Putamen (tissue), 1 donor: ENCODE data around the gene PRKN.

Experiments used
- DNase-seq: peaks from one replicate; pipeline ENCODE4 v3.0.0-alpha.2; 2016; ENCODE audit warnings: low spot score

The PRKN gene

DNA sequence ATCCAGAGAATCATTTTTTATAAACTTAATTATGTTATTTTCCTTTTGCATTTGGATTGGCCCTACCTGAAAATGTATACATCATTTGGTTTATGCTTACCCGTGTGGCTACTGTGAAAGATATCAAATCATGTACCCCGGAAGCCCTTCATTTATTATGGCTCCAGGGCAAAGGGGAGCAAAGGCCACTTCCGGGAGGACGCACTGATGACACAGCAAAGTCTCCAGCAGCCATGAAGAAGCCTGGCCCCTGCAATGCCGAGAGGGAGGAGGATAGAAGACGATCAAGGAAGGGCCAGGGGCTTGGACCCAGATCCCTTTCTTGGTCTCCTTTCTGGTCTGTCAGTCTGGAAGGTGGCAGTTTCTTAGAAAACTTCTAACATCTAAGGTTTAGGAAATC, 1073.4 kb downstream of the PRKN start:
- no peak for DNase-seq

DNA sequence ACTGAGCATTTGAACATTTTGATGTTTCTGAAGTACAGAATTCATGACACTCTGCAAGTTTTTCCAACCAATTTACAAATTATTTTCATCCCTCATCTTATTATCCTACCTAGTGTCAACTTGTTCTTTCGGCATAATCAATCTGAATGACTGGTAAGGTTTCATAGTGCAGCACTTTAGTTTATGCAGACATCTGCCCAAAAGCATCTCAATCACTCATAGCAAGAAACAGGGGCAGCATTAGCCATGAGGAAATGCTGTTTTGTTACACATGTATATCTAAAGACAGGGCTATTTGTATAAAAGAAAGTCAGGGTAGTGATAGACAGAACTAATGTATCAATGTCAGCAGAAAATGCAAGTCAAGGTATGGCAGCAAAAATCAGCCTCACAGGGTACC, 1075.6 kb downstream of the PRKN start:
- no peak for DNase-seq

DNA sequence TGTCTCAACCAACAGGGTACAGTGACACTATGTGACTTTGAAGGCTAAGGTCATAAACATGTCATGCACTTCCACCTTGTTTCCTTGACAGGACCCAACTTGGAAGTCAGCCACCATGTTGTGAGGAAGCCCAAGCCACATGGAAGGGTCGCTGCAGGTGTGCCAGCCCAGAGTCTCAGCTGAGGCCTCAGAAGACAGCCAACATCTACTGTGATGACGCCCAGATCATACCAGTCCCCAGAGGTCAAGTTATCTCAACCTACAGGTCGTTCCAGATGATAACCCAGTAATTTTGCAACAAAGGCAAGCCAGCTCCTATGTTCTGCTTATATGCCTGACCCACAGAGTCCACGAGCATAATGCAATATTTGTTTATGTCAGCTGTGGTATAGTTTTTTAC, 1077.7 kb downstream of the PRKN start:
- no peak for DNase-seq

DNA sequence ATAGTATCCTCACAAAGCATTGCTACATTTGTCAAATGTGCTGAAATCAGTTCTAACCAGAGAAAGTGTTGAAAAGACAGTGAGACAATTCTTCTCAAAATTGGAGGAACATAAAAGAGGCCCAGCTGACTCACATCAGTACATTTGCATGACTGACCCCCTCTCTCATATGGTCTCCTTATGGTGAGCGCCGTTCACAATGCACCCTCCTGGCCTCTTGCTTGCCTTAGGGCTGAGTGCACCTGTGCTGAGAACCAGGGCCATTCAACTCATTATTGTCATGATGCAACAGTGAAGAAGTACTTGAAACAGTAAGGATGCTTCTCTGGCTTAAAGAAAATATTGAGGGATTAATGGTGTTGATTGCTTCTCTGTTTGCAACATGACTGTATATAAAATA, 1078.5 kb downstream of the PRKN start:
- DNase-seq: no peak

DNA sequence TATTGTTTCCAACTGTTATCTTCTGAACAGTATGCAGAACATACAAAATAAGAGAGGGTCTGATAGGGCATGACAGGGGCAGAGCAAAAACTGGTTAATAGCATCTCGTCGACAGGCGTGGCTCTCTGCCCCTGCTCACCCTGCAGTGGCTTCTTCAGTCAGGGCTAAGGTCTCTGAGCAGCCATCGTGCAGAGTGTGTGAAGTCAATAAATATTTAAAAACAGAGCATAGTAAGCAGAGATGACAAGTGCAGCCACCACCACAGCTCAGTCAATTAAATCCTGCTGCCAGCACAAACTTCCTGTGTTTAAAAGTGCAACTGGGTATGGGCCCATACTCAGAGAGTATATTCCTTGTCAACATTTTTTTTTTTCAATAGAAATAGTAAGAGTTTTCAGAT, 1080.3 kb downstream of the PRKN start:
- DNase-seq: no peak

DNA sequence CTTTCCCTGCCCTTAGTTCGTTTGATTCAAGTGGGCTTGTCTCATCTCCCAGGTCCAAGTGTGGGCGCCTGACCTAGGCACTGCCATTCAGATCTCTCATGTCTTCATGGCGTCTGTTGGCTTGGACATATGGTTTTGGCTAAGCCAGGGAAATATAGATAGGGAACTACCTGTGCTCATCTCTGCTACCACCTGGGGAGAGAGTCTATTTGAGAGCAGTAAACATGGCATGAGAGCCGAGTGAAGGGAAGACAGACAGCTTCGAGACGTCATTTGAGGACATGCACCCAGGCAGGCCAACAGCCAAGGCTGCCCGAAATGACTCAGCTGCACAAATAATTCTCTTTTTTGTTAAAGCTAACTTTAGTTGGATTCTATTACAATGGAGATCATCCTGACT, 1083.0 kb downstream of the PRKN start:
- DNase-seq: no peak

DNA sequence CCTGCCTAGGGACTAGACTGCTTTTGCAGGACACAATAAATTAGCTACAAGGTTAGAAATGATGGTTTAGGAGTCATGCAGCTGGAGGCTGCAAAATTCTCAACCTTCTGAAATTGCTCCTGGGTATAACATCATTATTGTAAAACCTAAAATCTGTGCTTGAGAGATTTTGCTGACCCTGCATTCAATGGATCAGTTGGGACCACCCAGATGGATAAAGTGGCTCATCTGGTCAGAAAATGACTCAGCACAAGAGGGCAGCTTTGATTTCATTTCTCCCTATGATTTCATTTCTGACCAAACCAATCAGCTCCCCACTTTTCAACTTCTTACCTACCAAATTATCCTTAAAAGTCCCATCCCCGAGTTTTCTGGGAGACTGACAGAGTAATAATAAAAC, 1086.4 kb downstream of the PRKN start:
- no peak for DNase-seq

DNA sequence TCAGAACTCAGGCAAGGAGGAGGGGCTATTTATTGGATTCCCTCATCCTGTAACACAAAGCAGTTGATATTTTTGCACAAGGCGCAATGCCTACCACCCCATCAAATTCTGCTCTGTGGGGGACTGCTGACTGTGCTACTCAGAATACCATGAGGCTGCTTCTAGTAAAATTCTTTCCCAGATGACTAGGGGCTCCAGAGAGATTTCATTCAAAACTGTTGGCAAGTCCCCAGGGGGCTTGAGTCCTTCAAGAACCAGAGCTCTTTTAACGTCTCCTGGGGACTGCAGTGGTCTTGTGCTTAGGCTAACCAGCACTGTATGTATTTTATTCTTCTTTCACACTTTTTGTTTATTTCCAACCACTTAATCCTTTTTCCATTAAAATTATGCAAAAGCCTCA, 1087.8 kb downstream of the PRKN start:
- DNase-seq: peak; percentile 20

DNA sequence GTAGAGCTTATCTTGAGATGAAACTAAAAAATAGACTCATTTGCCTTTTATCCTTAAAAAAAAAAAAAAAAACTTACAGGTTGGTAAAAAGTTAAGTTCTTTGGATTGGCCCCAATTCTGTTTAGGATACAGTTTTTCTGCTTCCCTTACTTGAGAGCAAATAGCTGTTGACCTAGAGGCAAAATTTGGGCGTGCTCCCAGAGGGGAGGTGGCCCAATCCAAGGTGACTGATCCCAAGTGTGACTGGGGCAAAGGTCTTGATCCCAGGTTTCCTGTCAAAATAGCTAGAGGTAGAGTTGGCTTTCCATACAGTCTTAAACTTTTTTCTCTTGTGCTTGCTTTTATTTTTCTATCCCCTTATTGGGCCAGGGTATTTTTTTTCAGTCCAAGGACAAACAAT, 1089.9 kb downstream of the PRKN start:
- DNase-seq: no peak

DNA sequence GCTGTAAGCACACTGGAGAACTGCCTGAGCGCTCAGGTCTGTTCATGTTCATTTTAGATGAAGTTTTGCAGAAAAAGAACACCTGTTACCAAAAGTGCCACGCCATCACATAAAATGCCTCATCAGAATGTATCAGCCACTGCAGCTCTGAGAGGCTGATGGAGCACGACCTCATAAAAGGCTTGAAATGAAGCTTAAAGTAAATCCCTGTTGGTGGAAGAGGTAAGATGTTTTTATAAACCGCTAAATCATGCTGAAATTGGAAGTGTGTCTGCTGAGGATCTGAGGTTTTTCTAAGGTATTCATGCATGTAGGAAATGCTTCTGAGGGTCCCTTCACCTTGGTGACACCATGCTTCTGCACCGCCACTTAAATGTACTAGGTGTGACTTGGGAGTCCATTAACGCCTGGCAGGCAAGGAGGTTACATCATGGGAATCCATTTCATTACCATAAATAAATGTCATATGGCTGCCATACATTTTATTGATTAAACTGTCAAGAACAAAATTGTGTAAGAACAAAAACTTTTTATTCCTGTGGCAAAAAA, 1090.6 kb downstream of the PRKN start:
- no peak for DNase-seq

DNA sequence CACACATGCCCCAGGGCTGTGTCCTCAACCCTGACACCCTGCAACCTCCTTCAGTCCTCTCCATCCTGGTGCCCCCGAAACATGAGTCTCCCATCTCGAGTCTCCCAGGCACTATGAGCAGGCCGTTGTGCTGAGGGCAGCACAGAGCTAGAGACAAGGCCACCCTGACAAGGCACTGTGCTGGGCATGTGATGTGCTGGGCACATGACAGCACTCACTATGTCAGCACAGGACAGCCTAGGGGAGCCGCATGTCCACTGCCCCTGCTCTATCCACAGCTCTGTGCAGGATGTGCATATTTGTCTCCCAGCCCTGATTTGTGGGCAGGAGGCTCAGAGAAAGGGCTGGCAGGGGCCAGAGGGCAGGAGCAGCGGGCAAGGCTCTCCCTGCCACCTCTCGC, 1091.6 kb downstream of the PRKN start:
- no peak for DNase-seq

DNA sequence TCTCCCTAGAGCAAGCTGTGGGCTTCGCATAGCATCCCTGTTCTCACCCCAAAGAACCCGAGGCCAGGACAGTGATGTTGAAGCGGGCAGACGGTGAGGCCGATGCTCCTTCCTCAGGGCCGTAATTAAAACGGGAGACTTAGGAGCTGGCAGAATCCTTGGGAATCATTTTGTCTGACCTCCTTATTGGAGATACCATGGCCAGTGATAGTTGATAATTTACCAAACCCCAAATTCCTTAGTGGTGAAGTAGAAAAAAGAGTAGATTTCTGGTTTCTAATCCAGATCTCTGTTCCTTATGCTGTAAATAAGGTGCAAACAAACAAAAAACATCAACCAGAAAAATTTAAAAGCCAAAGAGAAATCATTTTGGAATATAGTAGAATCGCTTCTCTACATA, 1092.7 kb downstream of the PRKN start:
- no peak for DNase-seq

DNA sequence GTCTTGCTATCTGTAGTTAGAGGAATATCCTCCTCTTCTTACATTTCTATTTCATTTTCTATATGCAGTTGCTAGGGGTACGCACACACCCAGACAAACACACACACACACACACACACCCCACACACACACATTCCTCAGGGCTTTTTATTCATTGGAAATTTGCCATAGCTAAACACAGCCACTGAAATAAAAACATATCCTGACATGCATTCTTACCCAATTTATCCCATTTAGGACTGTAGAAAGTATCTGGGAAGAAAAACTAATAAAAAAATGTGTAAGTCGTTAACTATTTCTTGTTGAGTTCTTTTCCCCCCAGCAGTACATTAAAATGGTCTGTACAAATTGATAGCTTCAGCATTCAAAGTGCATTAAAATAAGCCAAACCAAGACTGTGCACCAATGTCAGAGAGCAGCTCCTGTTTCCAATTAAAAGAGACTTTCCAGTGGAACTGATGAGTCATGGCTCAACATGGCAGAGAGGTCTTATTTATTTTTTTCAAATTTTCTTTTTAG, 1095.8 kb downstream of the PRKN start:
- no peak for DNase-seq

DNA sequence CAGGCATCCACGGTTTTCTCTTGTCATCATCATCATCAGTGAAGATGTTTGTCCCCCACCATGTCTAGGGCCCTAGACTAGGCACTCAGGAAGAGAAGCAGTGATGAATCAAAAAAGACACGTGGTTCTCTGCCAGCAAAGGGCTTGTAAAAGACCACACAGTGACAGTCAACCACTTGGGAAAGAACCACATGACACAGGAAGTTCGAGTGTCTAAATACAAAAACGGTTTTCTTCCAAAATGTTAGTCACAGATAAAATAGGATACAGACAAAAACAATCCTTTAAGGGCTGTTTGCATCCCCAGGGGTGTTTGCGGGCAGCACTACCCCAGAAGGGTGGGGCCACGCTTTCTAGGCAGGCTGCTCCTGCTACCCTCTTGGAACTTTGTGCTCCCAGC, 1096.9 kb downstream of the PRKN start:
- no peak for DNase-seq

DNA sequence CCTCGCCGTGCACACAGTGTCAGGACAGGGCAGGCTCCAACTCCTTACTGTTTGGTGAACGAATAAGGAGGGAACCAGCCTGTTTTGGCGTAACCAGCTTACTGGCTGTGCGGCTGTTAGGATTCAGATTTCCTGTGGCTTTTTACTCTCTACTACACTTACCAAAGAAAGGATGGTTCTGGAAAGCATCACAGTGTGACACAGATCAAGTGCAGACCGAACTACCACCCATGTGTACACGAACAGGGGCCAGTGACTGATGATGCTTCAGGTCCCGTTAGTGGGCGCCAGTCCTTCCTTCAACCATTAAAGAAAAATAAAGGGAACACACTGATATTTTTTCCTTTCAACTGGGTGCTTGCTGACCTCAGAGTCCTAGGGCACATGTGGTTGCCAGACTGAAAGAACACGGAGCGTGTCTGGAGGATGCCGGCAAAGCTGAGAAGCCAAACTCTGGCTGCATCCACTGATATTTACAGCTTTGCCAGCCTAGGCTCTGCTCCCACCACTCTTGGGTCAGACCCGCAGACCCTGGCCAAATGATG, 1101.4 kb downstream of the PRKN start:
- DNase-seq: no peak

DNA sequence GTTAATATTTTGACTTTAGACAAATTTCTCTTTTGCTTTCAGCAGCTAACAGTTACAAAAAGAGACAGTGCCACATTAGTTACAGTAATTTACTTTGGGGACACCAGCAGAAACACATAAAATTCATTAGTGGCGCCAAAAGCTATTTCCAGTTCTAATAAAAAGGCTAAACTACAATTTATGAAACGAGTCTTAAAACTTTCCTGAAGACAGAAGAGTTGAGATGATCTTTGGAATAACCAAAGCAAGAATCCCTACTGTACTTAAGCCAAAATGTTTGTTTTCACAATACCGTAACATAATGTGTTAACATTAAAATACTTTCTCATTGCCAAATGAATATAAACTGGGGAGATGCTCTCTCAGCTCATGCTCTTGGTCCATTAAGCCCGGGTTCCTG, 1103.5 kb downstream of the PRKN start:
- DNase-seq: no peak

DNA sequence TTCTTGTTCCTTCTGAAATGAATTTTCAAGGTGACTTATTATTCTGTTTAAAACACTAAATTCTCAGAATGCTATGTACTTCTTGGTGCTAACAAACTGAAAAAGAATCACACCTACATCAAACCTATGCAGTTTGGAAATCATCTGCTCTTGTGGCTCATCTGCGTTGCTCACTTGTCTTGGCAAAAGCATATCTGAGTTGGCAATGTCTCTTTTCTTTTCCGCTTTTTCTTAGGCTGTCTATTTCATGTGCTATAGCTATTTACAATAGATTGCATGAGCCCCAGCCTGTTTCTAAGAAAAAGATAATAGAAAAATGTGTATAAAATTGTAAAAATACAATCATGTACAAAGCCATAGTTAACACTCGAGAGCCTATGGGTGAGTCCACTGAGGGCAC, 1104.8 kb downstream of the PRKN start:
- DNase-seq: no peak

DNA sequence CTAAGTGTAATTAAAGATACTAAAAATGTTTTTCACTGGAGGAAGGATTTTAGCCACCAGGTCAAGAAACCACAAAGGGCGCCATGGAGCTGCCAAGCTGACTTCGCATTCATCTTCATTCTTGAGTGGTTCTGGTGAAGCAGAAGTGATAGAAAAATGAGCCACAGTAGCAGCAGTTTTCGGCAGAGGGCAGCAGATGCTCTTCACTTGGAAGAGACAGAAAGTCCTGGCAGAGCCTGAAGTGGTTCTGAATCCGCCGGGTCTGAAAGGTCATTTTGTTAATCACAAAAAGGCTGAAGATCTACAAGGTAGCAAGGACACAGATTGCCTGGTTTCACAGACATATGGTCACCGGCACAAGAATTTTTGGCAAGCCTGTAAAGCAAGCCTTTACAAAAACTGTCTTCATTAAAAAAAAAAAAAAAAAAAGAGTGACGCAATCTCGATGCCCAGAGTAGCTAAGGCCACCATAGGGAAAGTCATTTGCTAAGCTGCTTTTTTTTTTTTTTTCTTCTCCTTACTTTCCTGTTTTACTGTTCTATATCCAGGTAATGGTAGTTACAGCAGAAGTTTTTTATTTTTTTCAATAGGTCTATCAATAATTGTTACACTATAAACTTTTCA, 1108.6 kb downstream of the PRKN start:
- DNase-seq: peak; percentile 82

DNA sequence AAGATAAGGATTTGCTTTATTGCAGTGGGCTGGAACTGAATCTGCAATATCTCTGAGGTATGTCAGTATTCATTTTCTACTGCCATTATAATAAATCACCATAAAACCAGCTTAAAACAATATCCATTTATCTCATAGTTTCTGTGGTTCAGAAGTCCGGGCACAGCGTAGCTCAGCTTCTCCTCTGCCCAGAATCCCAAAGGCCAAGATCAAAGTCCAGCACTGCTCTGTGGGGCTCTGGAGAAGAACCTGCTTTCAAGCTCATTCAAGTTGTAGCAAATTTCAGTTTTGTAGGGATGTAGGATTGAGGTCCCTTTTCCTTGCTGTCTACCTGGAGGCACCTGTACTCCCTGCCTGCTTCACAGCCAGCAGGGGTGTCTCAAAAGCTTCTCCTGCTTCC, 1113.9 kb downstream of the PRKN start:
- DNase-seq: no peak

DNA sequence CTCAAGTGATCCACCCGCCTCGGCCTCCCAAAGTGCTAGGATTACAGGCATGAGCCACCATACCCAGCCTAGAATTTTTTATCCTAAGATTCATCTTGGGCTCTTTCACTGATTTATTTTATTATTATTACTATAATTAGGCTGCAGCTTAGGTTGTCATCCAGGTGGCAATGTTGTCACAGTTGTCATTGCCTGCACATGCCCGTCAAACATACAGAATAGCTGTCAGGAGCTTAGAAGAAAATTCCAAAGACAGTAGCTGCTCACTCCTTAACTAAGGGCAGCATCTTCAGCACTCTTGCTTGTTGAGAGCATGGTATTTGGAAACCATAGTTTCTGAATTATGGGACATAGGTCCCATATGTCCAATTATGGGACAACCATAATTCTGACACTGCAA, 1118.8 kb downstream of the PRKN start:
- no peak for DNase-seq

DNA sequence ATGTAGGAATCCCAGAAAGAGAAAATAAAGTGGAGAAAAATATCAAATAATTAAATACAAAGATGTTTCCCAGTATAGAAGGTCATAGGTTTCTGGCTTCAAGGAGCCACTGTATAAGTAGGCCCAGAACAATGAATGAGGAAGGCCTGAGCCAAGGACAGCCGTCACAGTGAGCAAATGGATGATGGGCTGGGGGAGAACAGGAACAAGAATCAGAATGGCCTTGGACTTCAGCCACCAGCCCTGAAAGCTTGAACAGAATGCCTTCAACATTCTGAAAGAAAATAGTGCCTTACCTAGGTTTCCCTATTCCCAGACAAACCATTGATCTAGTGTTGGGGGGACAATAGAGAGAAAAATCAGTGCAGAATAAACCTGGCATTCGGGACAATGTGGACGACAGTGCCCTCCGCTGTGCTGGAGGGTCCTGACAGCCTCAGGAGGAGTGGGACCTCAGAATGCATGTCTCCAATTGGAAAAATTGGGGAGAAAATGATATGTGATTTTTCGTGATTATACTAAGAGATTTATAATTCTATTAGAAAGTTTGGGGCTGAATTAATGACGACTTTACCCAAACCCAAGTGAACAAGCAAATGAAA, 1119.8 kb downstream of the PRKN start:
- DNase-seq: no peak

DNA sequence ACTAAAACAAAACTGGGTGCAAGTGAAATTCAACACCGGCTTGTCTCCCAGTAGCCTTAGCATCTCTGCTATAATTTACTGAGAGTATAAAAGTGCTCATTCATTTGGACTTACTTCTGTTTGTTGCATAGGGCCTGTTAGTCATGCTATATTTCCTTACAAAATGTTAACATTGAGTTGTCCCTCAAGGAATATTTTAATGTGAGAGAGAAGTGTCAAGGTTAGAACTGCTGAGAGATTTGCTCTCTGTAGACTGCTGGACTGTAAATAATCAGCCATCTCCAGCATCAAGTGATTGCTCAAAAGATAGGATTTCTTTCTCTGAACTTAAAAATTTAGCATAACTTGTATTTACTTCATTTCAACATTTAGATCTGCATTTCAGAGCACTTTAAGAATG, 1125.2 kb downstream of the PRKN start:
- DNase-seq: no peak

DNA sequence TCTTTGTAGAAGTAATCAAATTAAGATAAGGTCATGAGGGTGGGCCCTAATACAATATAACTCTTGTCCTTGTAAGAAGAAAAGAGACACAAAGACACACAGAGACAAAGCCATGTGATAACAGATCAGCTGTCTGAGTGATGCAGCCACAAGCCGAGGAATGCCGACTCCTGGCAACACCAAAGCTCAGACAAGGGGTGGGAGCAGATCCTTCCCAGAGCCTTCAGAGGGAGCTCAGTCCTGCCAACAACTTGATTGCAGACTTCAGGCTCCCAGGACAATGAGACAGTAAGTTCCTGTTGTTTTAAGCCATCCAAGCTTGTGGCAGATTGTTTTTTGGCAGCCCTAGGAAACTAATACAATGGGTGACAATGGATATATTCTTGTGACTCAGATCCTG, 1128.7 kb downstream of the PRKN start:
- DNase-seq: no peak
